OCI-LY7 (cell line): ENCODE results near the gene C1orf226. TPM values are rescaled to one million over a fixed set of nuclear protein-coding genes. Genes with fewer than 3 reads are reported as not detected.

Experiments used
- BruUV-seq: library from RNA; stranded (reverse); fragments of 400-500 nt; replicated peaks from 2 replicates; lab custom pipeline; 2021; lab: Mats Ljungman, UMichigan
- CTCF ChIA-PET: fragments of 300-600 bp; sonication (Branson Sonifier 250); formaldehyde crosslinking; loops from one replicate; lab custom pipeline; 2022; ENCODE audit warnings: antibody characterized with exemption; ENCODE audit not compliant: unreplicated experiment; lab: Charles Lee
- POLR2A ChIA-PET: fragments of 300-600 bp; sonication (Branson Sonifier 250); formaldehyde crosslinking; loops from one replicate; lab custom pipeline; 2022; ENCODE audit warnings: antibody characterized with exemption; lab: Charles Lee
- DNase-seq: peaks from one replicate; pipeline ENCODE4 v3.0.0-alpha.2; 2015; ENCODE audit warnings: low spot score
- H2AFZ ChIP-seq: fragments of 200-600 bp; sonication (generic), shearing (Covaris generic); 2 replicates; pipeline ENCODE4 v1.6.1; 2014; ENCODE audit warnings: mild to moderate bottlenecking, antibody characterized with exemption, low read length, moderate library complexity
- H3K27ac ChIP-seq: fragments of 200-600 bp; sonication (generic); 2 replicates; pipeline ENCODE4 v1.5.1; 2014; ENCODE audit warnings: mixed run types, low read depth, mild to moderate bottlenecking, moderate library complexity, low read length, inconsistent platforms; ENCODE audit not compliant: poor library complexity, severe bottlenecking
- H3K36me3 ChIP-seq: fragments of 200-600 bp; sonication (generic); 2 replicates; pipeline ENCODE4 v1.6.1; 2014; ENCODE audit warnings: mild to moderate bottlenecking, antibody characterized with exemption, low read length, moderate library complexity, mixed read lengths; ENCODE audit not compliant: insufficient read depth
- H3K4me1 ChIP-seq: fragments of 200-600 bp; sonication (generic); 2 replicates; pipeline ENCODE4 v1.5.1; 2014; ENCODE audit warnings: mild to moderate bottlenecking, low read length; ENCODE audit not compliant: insufficient read depth, poor library complexity, severe bottlenecking
- H3K4me2 ChIP-seq: fragments of 200-600 bp; sonication (generic); 2 replicates; pipeline ENCODE4 v1.6.1; 2014; ENCODE audit warnings: mild to moderate bottlenecking, low read length
- H3K4me3 ChIP-seq: fragments of 200-600 bp; sonication (generic); 2 replicates; pipeline ENCODE4 v1.5.1; 2014; ENCODE audit warnings: mild to moderate bottlenecking, low read depth, low read length; ENCODE audit not compliant: poor library complexity, severe bottlenecking
- H3K79me2 ChIP-seq: fragments of 200-600 bp; sonication (generic); 2 replicates; pipeline ENCODE4 v1.6.1; 2016; ENCODE audit warnings: low read depth, mild to moderate bottlenecking, low read length, moderate library complexity, mixed read lengths; ENCODE audit not compliant: insufficient read depth
- H3K9me2 ChIP-seq: fragments of 200-600 bp; sonication (generic); 2 replicates; pipeline ENCODE4 v1.6.1; 2016; ENCODE audit warnings: mild to moderate bottlenecking, low read length, mixed read lengths; ENCODE audit not compliant: insufficient read depth
- H3K9me3 ChIP-seq: fragments of 200-600 bp; sonication (generic); 2 replicates; pipeline ENCODE4 v1.6.1; 2014; ENCODE audit warnings: mild to moderate bottlenecking, mixed run types, low read length, mixed read lengths
- H4K20me1 ChIP-seq: fragments of 200-600 bp; sonication (generic); 2 replicates; pipeline ENCODE4 v1.6.1; 2014; ENCODE audit warnings: mild to moderate bottlenecking, antibody characterized with exemption, low read length, moderate library complexity, mixed read lengths; ENCODE audit not compliant: insufficient read depth
- EZH2phosphoT487 ChIP-seq: fragments of 200-600 bp; sonication (generic); IDR thresholded peaks from 2 replicates; pipeline ENCODE4 v1.6.1; 2018; ENCODE audit warnings: low read depth, borderline replicate concordance, mild to moderate bottlenecking, mixed run types, antibody characterized with exemption, low read length, moderate library complexity, mixed read lengths
- intact Hi-C: fragments of 100-400 bp; cut with micrococcal nuclease; formaldehyde crosslinking; loops from one replicate; pipeline ENCODE4 v1.10.0; 2022; ENCODE audit not compliant: unreplicated experiment
- total RNA-seq, 2 experiments: library from RNA; depleted of rRNA in 1 of 2; stranded (reverse); fragments of >200 nt in 1 of 2; shearing (Covaris generic) in 1 of 2; gene quantifications; 2 replicates each; pipeline ENCODE4 v1.2.3, GENCODE V29; 2014 to 2022
- TF ChIP-seq, protein P1 (sequence below): fragments of 200-600 bp; sonication (generic); conservative IDR thresholded peaks from 2 replicates; pipeline ENCODE4 v1.5.1; 2014; ENCODE audit warnings: mild to moderate bottlenecking, antibody characterized with exemption, low read length, moderate library complexity, mixed read lengths

C1orf226 gene
- total RNA-seq, 2 experiments from 2014 or later, result not detected

DNA sequence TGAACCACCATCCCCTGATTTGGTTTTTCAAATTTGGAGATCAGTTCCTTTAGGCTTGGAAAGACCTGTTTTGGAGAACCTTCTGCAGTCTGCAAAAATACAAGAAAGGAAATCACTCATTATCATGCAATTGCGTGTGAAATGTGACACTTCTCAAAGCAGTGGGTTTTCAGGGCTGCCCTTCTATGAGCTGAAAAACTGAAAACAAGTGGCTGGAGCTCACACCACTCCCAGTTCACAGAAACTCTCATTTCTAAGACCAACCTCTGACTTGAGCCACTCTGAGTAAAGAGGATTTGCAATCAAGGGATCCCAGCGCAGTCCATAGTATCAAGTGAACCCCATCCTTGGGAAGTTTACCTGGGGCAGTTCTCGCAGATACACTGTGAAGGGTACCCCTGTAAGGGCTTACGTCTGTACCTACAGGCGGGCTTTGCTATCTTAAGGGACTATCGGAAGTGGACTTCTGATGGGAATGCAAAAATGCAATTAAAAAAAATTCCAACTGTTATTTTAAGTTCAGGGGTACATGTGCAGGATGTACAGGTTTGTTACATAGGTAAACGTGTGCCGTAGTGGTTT lies 17.6 kb downstream of the C1orf226 start:
- H2AFZ ChIP-seq, result no peak overlapping the region
- CTCF ChIA-PET, result no interaction called here

DNA sequence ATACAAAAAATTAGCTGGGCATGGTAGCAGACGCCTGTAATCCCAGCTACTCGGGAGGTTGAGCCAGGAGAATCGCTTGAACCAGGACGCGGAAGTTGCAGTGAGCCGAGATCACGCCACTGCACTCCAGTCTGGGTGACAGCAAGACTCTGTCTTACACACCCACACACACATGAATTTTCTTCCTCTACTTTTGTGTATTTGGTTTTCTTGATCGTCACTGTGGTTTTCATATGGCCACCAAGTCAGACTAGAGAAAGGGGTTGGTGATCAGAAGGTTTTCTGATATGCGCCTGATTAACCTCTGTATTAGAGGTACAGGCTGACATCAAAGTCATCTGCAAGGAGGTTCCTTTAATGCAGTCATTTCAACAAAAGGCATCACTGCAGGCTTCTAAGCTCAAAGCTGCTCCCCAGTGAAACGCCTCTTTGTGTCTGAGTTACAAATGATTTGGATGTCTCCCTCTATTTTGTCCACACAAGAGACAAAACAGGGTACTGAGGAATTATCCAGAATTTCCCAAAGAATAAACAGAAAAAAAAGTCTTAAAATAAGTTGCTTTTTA lies 19.3 kb downstream of the C1orf226 start:
- POLR2A ChIA-PET, result interaction anchor here (1.0 kb wide), 1 partner anchor 9 kb away, joined by 3 read pairs; no protein-coding TSS in a partner anchor

More for the DNA sequence above, 17.6 kb downstream of the C1orf226 start:
- no peak overlapping the region for H3K4me2 ChIP-seq
- H3K9me2 ChIP-seq, result no peaks in the 10 kb centered on the region
- intact Hi-C loops, result no loop called here
- H3K4me3 ChIP-seq, result no peak overlapping the region
- no peak overlapping the region for H3K27ac ChIP-seq
- POLR2A ChIA-PET, result interaction anchor here (0.7 to 1.4 kb wide), 2 partner anchors 8 to 650 kb away, joined by 4 read pairs; no protein-coding TSS in a partner anchor
- no peaks in the 10 kb centered on the region for H3K79me2 ChIP-seq
- no TSS peak for BruUV-seq
- no peaks in the 10 kb centered on the region for H4K20me1 ChIP-seq
- no peaks in the 10 kb centered on the region for H3K36me3 ChIP-seq
- no peak for DNase-seq
- TF ChIP-seq EZH2phosphoT487, result no peak
- TF ChIP-seq, protein P1, sequence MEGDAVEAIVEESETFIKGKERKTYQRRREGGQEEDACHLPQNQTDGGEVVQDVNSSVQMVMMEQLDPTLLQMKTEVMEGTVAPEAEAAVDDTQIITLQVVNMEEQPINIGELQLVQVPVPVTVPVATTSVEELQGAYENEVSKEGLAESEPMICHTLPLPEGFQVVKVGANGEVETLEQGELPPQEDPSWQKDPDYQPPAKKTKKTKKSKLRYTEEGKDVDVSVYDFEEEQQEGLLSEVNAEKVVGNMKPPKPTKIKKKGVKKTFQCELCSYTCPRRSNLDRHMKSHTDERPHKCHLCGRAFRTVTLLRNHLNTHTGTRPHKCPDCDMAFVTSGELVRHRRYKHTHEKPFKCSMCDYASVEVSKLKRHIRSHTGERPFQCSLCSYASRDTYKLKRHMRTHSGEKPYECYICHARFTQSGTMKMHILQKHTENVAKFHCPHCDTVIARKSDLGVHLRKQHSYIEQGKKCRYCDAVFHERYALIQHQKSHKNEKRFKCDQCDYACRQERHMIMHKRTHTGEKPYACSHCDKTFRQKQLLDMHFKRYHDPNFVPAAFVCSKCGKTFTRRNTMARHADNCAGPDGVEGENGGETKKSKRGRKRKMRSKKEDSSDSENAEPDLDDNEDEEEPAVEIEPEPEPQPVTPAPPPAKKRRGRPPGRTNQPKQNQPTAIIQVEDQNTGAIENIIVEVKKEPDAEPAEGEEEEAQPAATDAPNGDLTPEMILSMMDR, result no peak
- no peaks in the 10 kb centered on the region for H3K4me1 ChIP-seq
- H3K9me3 ChIP-seq, result no peaks in the 10 kb centered on the region

More for the DNA sequence above, 19.3 kb downstream of the C1orf226 start:
- H3K79me2 ChIP-seq, result no peaks in the 10 kb centered on the region
- no peak overlapping the region for H3K4me3 ChIP-seq
- H3K4me2 ChIP-seq, result no peak overlapping the region
- H3K4me1 ChIP-seq, result no peaks in the 10 kb centered on the region
- CTCF ChIA-PET, result no interaction called here
- no peaks in the 10 kb centered on the region for H3K9me3 ChIP-seq
- DNase-seq, result no peak
- H4K20me1 ChIP-seq, result no peaks in the 10 kb centered on the region
- no TSS peak for BruUV-seq
- H3K36me3 ChIP-seq, result no peaks in the 10 kb centered on the region
- intact Hi-C loops, result no loop called here
- no peaks in the 10 kb centered on the region for H3K9me2 ChIP-seq
- no peak overlapping the region for H2AFZ ChIP-seq
- H3K27ac ChIP-seq, result no peak overlapping the region
- TF ChIP-seq EZH2phosphoT487, result no peak
- TF ChIP-seq, protein P1, result no peak
